NCI-H128 (cell line): ENCODE measurements around the gene IGSF9B.

ENCODE experiments used
- DNase-seq: peaks from one replicate; lab custom pipeline; 2025; ENCODE audit not compliant: unreplicated experiment; lab: John Stamatoyannopoulos, UW

IGSF9B gene

DNA sequence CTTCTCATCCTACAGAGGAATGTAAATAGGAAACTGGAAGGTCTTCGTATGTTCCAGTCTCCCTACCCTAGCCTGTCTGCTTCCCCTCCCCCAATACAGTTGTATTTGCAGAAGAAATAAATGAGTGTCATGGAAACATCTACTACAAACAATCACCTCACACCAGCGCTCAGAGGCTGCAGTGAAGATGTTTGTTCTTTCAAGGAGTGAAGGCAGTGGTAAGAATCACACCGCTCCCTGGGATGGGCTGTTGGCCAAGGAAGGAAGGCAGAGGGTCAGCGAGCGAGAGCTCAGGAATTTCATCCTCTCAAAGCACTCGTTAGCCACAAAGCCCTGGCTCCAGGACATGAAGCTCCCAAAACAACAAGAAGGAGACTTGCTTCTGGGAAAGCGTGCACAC lies 1.1 kb upstream of the IGSF9B start:
- DNase-seq: no peak

DNA sequence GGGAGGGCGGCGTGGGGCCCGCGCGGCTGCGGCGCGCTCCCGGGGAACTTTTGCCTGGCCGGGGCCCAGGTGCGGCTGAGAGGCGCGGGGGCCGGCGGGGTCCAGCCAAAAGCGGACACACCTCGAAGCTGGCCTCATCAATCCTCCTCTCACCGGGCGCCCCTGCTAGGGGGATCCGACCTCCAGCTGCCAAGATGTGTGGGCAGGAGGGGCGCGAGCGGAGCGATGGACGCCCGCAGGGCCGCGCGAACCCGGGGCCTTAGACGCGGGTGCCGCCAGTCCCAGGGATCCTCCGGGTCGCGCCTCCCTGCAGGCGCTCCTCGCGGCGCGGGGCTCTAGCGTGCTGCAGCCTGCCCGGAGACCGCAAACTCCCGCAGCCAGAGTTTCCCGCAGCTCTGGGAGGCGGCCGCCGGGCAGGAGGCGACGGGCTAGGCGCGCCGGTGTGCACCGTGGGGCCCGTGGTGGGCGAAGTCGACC lies 785 bp downstream of the IGSF9B start:
- no peak for DNase-seq

DNA sequence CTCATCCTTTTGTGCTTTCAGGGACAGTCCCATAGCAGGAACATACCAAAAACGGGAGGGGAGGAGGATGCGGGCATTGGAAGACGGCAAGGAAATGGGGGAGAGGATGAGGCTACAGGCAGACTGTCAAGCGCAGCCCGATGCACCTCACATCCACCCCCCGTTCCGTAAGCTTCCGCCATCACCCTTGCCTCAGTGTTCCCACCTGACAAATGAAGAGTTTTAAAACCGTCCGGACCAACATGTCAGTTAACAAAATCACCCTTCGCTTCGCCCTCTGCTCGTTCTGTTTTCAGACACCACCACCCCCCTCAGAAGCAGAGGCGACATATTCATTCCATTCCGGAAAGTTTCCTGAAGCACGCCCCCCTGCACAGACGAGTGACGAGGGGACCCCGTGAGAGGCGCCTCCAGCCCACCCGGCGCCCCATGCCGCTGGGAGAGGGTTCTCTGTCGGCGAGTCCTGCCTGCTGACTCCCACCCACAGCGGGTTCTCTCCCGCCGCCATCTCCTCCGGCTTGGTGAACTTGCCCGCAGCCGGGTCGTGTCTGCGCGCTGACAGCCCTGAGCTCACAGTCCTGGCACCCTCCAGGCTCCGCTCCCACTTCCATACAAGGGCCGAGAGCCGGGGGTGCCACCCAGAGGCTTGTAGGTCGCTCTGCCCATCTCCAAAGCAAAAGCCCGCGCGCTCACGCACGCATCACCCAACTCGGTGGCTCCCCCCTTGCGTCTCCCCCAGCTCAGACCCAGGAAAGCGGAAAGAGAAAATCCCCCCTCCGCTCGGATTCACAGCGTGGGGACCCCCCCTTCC lies 1.5 kb downstream of the IGSF9B start:
- DNase-seq: no peak

DNA sequence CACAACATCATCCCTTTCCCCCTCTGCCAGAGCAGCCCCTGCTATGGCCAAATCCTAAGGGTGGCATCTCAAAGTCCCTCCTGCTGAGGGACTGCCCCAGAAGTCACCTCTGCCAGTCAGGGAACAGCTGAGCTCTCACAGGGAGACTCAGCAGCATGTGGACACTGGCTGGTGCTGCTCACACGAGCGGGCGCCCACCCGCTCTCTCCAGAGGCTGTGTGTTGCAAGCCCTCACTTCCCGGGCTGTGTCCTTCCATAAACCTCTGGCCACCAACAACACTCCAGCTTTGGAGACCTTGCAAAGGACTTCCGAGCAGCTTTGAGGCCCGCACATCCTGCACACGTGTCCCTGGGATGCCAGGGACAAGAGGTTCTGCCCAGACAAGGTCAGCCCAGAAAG lies 2.8 kb downstream of the IGSF9B start:
- DNase-seq: no peak

DNA sequence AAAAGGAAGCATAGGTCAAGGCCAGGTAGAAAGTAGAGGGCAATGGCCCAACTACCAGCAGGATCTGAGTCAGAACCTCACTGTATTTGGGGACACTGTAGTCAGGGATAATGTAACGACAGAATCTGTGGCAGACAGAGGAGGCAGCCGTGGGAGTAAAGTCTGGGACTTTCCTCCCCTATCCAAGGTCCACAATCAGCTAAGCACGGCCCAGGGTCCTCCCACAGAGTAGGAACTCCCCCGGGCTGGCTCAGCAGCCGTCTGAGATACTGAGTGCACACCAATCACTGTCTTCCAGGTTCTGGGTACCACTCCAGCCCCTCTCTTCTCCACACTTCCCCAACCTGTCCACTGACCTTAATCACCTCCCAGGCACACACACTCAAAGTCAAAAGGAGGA lies 3.2 kb downstream of the IGSF9B start:
- DNase-seq: no peak

DNA sequence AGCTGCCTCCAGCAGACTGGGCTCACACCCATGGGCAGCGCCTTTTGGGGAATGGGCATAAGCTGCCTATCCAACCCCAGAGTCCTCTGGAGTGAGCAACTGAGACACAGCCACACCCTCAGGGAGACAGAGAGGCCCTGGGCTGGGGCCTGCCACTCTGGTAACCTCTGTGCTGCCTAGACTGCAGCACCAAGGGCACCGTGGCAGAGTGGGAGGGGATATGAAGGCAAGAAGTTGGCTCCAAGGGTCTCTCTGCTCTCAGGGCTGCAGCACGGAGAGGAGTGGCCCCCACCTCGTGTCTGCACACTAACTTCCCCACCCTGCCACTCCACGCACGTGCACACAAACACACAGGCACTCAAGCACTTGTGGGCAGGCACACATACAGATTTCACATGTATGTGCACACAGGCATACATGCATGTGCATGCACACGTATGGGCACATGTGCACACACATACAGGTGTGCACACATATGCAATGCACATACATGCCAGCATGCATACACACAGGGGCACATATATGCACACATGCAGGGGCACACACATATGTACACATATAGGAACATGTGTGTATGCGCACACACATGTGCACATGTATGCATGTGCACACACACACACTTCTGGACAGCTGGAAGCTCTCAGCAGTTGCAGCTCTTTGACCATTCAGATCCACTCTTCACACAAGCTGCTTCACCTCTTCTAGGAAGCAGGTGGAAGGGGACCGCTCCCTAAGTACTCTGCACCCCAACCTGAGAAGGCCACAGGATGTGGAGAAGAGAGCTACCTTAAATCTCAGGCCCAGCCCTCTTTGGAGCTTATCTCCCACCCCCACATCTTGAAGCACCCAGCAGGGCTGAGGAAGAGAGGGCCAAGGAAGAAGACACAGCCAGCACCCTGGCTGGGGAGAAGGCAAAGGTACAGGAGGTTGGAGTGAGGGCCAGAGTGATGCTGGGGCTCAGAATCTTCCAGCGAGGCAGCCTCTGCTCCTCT lies 4.3 kb downstream of the IGSF9B start:
- DNase-seq: no peak

DNA sequence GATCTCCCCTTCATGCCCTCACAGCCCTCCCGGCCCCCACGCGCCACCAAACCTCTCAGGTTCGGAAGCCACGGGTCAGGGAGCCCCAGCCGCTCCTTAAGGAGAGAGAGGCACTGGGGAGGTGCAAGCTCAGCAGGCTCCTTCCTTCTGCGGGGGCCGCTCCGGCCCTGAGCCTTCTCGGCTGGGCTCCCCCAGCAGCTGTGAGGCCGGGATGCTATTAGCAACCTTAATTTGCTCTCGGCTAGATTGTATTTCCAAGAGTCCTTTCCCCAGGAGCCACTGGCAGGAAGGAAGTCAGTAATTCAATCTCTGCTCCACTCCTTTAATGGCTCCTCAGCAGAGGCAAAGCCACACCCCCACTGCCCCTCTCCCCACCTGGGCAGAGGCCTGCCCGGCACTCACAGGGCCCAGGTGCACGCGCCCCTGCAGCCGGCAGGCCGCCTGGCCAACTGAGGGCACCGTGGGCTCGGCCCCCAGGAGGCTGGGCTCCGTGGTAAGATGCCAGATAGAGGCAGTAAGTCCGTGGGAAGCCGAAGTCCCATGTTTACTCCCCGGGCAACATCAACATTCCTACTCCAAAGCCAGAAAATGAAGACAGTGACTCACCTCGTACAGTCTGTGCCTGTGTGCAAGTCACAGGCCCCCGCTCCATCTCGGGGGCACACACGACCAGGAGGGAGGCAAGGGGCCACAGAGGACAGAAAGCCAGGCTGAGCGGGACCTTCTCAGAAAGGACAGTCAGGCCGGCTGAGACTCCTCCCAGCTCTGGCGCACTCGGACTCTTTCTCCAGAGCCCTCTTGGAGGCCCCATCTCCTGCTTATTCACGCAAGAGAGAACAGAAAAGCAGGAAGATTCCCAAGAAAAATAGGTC lies 5.2 kb downstream of the IGSF9B start:
- peak; percentile 48 for DNase-seq

DNA sequence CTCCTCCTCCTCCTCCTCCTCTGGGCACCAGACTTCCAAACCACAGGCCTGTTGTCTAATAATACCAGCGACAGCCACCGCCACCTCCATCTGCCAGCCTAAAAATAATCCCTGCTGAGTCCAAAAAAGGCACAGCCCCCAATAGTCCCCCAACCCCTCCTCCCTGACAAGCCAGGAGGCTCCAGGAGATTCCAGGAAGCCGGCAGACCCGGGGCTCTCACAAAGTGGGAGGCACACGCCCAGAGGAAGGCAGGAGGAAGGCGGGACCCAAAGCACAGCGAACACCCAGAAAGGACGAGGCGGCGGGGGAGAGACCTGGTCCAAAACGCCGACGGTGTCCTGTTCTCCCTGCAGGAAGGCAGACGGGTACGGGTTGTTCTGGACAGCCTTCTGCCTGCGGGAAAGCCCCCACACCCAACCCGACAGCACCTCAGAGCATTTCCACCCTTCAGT lies 5.9 kb downstream of the IGSF9B start:
- no peak for DNase-seq

DNA sequence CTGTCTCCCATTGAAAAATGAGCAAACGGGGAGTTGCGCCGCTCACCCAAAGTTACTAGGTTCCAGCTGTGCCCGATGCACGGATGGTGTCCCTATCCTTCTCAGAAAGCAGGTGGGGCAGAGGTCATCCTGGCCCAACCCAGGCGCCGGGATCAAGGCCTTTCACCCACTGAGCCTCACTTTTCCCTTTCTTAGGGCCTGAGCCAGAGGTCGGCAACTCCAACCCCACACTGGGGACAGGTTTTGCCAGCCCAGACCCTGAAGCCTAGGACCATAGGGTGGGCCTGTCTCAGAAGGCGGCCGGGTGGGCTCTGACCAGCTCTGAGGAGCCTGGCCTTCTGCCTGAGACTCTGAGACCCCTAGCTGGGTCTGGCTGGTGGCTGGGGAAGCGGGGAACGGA lies 6.3 kb downstream of the IGSF9B start:
- DNase-seq: no peak

DNA sequence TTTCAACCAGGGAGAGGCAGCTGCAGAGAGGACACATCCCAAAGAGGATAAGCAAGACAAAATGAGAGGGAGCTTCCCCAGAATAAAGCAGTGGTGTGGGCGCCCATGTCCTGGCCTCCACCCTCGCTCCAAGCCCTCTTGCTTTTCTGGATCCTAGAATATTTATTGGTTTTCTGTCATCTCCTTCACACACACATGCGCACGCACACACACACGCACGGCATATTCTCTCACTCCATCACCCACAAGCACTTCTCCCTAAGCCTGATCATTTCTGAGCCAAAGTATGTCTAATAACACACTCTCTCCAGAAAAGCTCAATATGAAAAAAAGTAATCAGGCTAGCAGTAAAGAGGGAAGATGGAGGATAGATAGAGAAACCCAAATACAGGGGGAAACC lies 7.6 kb downstream of the IGSF9B start:
- no peak for DNase-seq

DNA sequence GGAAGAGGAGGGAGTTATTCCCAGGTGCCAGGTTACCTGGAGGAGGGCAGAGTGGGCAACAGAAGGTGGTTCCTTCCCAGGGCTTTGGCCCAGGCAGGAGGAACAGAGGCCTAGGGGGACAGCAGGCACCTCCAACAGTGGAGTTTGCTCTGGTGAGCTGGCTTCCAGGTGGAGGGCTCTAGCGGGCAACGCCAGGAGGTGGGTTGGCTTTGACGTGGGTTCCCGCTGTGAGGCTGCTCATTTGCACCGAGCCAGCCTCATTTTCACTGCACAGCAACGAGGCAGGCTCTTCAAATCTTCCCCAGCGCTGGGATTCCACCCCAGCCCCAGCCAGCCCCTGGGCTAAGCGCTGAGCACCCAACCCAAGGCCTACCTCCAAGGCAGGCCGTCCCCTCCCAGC lies 8.1 kb downstream of the IGSF9B start:
- no peak for DNase-seq

DNA sequence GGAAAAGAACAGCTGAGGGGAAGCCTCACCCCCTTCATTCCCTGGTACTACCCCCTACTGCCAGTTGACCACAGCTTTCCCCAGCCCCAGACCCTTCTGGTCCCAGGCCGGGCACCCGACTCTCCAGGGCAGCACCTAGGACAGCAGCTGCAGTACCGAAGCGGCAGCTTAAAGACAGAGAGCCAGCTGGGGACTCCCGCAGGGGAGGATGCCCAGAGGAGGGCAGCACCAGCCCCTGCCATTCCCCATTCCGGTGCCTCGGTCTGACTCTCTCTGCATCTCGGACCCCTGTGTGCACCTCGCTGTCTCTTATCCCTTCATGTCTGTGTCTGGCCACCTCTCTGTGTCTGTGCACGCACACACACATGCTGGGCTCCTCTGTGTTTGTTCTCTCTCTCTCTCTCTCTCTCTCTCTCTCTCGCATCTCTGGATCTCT lies 9.4 kb downstream of the IGSF9B start:
- no peak for DNase-seq

DNA sequence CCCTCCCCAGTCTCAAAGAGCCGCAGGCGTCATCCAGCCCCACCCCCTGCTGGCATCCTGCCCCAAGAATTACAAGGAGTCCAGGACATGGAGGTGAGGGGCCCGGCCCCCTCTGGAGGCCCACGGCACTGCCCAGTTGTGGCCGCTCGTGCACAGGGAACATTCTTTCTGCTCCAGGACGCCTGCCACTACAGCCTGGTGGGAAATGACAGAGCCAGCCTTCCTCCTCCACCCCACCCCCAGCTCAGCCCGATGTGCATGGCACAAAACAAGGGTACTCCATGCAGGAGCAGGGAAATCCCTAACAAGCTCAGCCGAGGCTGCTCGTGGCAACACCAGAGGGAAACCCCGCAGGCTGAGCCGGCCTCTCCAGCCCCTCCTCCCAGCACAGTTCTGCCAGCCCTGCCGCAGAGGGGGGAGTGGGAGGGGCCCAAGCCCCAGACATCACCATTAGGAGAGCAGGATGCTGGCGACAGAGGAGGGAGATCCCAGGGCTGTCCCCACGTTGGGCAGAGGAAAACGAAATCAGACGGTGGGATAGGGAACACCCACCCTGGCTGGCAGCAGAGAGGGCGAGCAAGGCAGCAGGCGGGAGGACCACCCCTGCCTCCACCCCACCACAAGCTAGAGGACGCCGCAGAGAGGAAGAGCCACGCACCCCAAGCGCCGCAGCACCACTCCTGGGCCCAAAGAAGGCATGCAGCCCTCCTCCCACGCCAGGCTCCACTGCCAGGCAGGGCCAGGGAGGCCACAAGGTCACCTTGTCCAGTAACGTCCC lies 10.0 kb downstream of the IGSF9B start:
- no peak for DNase-seq

DNA sequence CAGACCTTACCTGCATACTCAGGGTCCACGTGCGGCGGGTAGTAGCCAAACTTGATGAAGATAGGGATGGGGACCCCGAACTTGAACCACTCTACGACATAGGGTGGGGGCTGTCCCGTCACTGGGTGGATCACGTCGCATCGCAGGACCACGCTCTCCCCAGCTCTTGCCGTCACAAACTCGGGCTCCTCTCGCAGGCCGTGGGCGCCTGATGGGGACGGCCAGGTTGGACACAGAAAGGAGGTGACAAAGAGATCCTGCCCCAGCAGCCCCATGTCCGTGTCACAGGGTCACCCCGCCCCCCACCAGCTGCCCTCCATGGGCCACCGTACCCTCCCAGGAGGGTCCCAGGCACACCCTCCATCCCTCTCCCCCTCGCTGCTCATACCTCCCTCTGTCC lies 10.7 kb downstream of the IGSF9B start:
- DNase-seq: no peak

DNA sequence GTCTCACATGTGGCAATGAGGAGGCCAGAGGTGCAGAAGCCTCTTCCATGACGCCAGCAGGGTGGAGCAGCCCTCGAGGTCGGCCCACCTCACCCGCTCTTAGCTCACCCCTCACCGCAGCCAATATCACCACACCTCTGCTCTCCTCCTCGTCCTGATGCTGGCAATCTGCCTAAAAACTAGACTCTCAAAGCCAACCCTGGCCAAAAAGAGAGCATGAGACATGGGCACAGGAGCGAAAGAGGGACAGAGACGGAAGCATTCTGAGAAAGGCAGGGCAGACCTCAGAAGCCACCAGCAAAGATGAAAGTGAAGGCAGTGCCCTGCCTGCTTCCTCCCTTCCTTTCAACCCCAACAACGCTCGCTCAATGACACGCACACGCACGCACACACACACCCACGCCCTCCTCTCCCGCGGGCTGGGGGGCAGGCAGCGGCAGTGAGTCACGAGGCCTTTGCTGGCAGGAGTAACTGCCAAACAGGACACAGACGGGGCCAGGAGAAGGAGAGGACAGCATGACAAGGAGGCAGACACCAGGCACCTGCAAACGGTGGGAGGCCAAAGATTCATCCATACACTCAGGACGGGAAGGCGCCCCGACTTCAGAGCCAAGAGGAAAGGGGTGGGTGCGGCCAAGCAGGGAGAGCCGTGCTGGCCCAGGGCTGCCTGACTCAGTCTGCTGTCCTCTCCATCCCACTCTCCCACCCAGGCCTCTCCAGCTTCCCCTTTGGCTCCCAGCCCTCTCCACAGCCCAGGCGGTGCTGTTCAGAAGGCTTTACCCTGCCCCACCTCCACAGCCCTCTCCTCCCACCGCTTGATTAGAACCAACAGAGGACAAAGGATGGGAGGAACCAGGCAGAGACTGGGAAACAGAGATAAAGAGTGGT lies 11.4 kb downstream of the IGSF9B start:
- DNase-seq: no peak

DNA sequence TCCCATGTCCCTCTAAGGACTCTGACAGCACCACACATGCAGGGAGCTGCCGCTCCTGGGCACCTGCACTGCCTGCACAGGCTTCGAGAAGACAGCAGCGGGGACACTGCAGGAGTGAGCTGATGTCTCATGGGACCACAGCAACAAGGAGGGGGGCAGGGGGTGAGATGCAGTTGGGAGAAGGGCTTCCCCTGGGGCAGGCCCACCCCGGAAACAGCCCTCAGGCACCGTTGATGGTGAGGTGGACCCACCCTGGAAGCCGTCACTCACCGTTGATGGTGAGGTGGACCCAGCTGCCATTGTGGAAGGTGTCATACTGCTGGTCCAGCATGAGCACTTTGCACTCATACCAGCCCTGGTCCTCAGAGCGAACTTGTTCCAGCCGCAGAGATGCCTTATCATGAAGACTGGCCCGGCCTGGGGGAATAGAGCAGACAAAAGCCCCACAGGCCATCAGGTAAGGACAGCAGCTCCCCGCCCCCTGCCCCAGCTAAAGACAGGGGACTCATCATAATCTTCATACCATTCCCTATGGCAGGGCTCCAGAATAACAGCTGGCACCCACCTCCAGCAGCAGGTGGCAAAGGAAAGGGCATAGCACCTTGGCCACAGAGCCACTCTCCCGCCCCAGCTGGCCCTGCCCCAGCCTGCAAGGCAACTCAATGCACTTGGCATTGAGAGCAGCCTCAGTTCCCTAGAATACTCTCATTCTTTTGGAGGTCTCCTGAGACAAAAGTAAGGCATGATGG lies 12.6 kb downstream of the IGSF9B start:
- DNase-seq: no peak

DNA sequence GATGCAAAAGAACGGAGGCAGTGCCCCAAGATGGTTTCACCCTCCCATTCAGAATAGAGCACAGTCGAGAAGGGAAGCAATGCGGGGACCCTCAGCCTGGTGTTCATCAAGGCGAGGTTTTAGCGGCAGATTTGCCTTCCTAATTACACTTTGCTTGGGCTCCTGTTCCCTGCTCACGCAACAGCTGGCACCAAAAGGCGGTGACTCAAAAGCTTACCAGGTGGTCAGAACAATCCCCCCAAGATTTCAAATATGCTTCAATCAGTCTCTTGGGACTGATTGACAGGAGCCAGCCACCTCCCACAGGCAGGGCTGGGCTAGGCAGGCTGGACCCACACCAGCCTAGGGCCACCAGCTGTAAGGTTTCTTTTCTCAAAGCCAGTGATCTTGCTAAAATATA lies 14.2 kb downstream of the IGSF9B start:
- no peak for DNase-seq

DNA sequence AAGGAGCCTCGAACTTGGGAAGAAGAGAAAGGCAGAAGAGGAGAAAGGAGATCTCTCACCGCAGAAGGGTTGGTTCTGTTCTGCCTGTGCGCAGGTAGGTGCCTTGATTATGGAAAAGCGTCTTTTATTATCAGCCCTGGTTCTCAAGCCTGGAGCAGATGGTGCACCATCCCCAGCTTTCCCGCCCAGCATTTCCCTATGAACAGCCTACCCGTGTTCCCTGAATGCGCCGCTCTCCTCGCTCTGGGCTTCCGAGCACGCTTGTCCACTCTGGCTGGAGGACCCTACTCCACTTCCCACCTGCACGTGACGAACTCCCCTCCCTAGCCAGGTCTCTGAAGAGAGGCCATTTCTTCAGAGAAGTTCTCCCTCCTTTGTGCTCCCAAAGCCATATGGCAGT lies 15.2 kb downstream of the IGSF9B start:
- DNase-seq: no peak
